Measurements from ENCODE around the gene PHPT1. TPM values are rescaled to one million over a fixed set of nuclear protein-coding genes. Genes with fewer than 3 reads are reported as not detected.

The PHPT1 gene
- total RNA-seq, 1 donor from 2014 or later, result 215 TPM

DNA sequence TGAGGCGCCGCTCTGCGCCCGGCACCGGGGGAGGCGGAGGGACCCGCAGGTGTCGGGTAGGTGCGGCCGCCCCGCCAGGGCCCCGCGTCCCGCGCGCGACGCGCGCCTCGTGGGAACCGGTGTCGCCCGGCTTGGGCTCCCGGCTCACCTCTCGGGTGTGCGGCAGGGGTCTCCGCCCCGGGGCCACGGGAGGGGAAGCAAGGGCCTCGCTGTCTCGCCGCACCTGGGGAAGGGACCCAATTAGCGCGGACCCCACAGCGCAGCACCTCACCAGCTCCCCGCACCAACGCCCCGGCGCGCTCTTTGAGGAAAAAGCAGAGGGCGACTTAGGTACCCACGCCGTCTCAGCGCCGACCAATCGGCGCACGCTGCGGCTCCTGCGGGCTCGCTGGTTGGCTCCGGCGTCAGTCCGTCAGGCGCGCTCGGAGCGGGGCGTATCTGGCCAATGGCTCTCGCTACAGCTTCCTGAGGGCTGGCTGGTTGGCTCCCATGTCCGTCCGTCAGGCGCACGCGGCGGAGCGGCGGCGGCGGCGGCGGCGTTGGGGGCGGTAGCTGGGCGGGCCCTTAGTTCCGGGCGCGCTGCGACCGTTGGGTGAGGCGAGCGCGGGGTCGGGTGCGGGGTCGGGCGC, 36.9 kb downstream of the PHPT1 start, which contains the start of gene TRAF2:
TSS of gene TRAF2 (plus strand) at position 567 of the 629 bp plus-strand sequence. CDS start 12,225 bp downstream, outside the sequence.
- Histone ChIP-seq H3K27ac (ENCODE audit: low read depth, low read length) (peak within 1 kb of the TSS; percentile 54), H3K36me3 (ENCODE audit: insufficient read depth, low read length) (no peaks in the 10 kb centered on the region), H3K27me3 (ENCODE audit: insufficient read depth, low read length) (no peaks in the 10 kb centered on the region), H3K79me2 (ENCODE audit: insufficient read depth, low read length) (peaks cover 44% of the 10 kb centered on the region), H2AFZ (ENCODE audit: low read depth, low read length) (peak within 1 kb of the TSS; percentile 98), H3K9me3 (ENCODE audit: insufficient read depth, low read depth, low read length) (no peaks in the 10 kb centered on the region), H4K20me1 (ENCODE audit: insufficient read depth, low read length) (peaks cover 26% of the 10 kb centered on the region), H3K4me3 (ENCODE audit: insufficient read depth, low read depth, low read length) (peak within 1 kb of the TSS; percentile 69), H3K9ac (ENCODE audit: low read length) (peak within 1 kb of the TSS; percentile 85), H3K4me1 (ENCODE audit: insufficient read depth, low read length) (peaks cover 15% of the 10 kb centered on the region), H3K4me2 (ENCODE audit: low read length) (peak within 1 kb of the TSS; percentile 94)
- TF ChIP-seq EZH2 (IDR thresholded peaks at IDR 0.05; ENCODE audit: insufficient read depth, low read length), result no peak
- TF ChIP-seq, protein P1, sequence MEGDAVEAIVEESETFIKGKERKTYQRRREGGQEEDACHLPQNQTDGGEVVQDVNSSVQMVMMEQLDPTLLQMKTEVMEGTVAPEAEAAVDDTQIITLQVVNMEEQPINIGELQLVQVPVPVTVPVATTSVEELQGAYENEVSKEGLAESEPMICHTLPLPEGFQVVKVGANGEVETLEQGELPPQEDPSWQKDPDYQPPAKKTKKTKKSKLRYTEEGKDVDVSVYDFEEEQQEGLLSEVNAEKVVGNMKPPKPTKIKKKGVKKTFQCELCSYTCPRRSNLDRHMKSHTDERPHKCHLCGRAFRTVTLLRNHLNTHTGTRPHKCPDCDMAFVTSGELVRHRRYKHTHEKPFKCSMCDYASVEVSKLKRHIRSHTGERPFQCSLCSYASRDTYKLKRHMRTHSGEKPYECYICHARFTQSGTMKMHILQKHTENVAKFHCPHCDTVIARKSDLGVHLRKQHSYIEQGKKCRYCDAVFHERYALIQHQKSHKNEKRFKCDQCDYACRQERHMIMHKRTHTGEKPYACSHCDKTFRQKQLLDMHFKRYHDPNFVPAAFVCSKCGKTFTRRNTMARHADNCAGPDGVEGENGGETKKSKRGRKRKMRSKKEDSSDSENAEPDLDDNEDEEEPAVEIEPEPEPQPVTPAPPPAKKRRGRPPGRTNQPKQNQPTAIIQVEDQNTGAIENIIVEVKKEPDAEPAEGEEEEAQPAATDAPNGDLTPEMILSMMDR (IDR thresholded peaks at IDR 0.05; ENCODE audit: insufficient read depth, low read depth, low read length), result no peak
- H3K4me1 Mint-ChIP-seq (ENCODE audit: low read depth, unreplicated experiment), result peaks cover 11% of the 10 kb centered on the region
- H3K4me3 Mint-ChIP-seq (ENCODE audit: unreplicated experiment), result peak within 1 kb of the TSS; percentile 91
- no peaks in the 10 kb centered on the region for H3K36me3 Mint-ChIP-seq (ENCODE audit: low read depth, unreplicated experiment)
- DNase-seq (ENCODE audit: low read depth) (peak; percentile 99), FAIRE-seq (no peak)
- H3K27ac Mint-ChIP-seq (ENCODE audit: unreplicated experiment), result peak within 1 kb of the TSS; percentile 75
- no peaks in the 10 kb centered on the region for H3K9me3 Mint-ChIP-seq (ENCODE audit: unreplicated experiment)
- H3K27me3 Mint-ChIP-seq (ENCODE audit: low read depth, unreplicated experiment), result no peaks in the 10 kb centered on the region

GRCh38 chr9:136886610-136887597, 37.7 kb downstream of the PHPT1 start:
- H3K4me1 Mint-ChIP-seq (ENCODE audit: low read depth, unreplicated experiment), result peaks cover 6% of the 10 kb centered on the region
- no peaks in the 10 kb centered on the region for H3K36me3 Mint-ChIP-seq (ENCODE audit: low read depth, unreplicated experiment)
- H3K9me3 ChIP-seq (ENCODE audit: insufficient read depth, low read depth, low read length), result no peaks in the 10 kb centered on the region
- no peaks in the 10 kb centered on the region for H3K27me3 ChIP-seq (ENCODE audit: insufficient read depth, low read length)
- H3K4me3 ChIP-seq (ENCODE audit: insufficient read depth, low read depth, low read length), result peak overlapping the region; percentile 68
- TF ChIP-seq EZH2 (IDR thresholded peaks at IDR 0.05; ENCODE audit: insufficient read depth, low read length), result no peak
- TF ChIP-seq, protein P1 (IDR thresholded peaks at IDR 0.05; ENCODE audit: insufficient read depth, low read depth, low read length), result no peak
- peaks cover 48% of the 10 kb centered on the region for H3K79me2 ChIP-seq (ENCODE audit: insufficient read depth, low read length)
- H3K27ac ChIP-seq (ENCODE audit: low read depth, low read length), result peak overlapping the region; percentile 54
- H3K9me3 Mint-ChIP-seq (ENCODE audit: unreplicated experiment), result no peaks in the 10 kb centered on the region
- peak overlapping the region; percentile 93 for H3K4me2 ChIP-seq (ENCODE audit: low read length)
- peak overlapping the region; percentile 75 for H3K27ac Mint-ChIP-seq (ENCODE audit: unreplicated experiment)
- H3K27me3 Mint-ChIP-seq (ENCODE audit: low read depth, unreplicated experiment), result no peaks in the 10 kb centered on the region
- peak overlapping the region; percentile 84 for H2AFZ ChIP-seq (ENCODE audit: low read depth, low read length)
- no peaks in the 10 kb centered on the region for H3K36me3 ChIP-seq (ENCODE audit: insufficient read depth, low read length)
- no peak for DNase-seq (ENCODE audit: low read depth)
- H4K20me1 ChIP-seq (ENCODE audit: insufficient read depth, low read length), result peaks cover 26% of the 10 kb centered on the region
- H3K9ac ChIP-seq (ENCODE audit: low read length), result peak overlapping the region; percentile 85
- H3K4me3 Mint-ChIP-seq (ENCODE audit: unreplicated experiment), result peak overlapping the region; percentile 91
- H3K4me1 ChIP-seq (ENCODE audit: insufficient read depth, low read length), result peaks cover 9% of the 10 kb centered on the region
- FAIRE-seq, result no peak

Measured in astrocyte (in vitro differentiated cells and primary cell).